Measurements from ENCODE around the gene CARMIL1. TPM values are rescaled to one million over a fixed set of nuclear protein-coding genes. Genes with fewer than 3 reads are reported as not detected.
A peak's percentile ranks its signal among the peaks of the same experiment; 100 is the strongest.

CARMIL1 gene
- total RNA-seq, 1 donor from 2014 or later, result 19.1 TPM

DNA sequence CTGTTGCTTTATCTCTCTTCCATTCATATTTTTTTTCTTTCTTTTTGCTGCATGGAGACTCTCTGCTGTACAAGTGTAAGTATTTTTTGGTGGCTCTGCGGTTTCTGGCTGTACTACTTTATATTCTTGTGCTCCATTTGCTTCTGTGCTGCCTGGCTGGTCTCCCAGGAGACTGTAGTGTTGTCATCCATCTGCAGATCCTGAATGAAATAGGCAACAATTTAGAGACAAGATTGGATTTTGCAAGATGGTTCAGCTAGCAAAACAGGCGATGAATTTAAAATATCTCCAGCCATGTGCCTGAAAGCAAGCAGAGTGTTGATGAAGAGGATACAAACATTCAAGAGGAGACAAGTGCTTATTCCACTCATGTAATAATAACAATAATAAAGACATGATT is 297.7 kb downstream of the CARMIL1 start:
- DNase-seq (ENCODE audit: low read depth), result peak; percentile 49
- no peaks in the 10 kb centered on the region for H3K36me3 ChIP-seq (ENCODE audit: insufficient read depth, low read length)
- Mint-ChIP-seq H3K4me3 (ENCODE audit: unreplicated experiment) (no peak overlapping the region), H3K36me3 (ENCODE audit: low read depth, unreplicated experiment) (peaks cover 2% of the 10 kb centered on the region), H3K9me3 (ENCODE audit: unreplicated experiment) (no peaks in the 10 kb centered on the region), H3K27ac (ENCODE audit: unreplicated experiment) (no peak overlapping the region), H3K27me3 (ENCODE audit: low read depth, unreplicated experiment) (no peaks in the 10 kb centered on the region), H3K4me1 (ENCODE audit: low read depth, unreplicated experiment) (peaks cover 2% of the 10 kb centered on the region)
- H3K79me2 ChIP-seq (ENCODE audit: insufficient read depth, low read length), result no peaks in the 10 kb centered on the region
- no peaks in the 10 kb centered on the region for H4K20me1 ChIP-seq (ENCODE audit: insufficient read depth, low read length)
- H3K9ac ChIP-seq (ENCODE audit: low read length), result no peak overlapping the region
- H3K27ac ChIP-seq (ENCODE audit: low read depth, low read length), result no peak overlapping the region
- no peak overlapping the region for H2AFZ ChIP-seq (ENCODE audit: low read depth, low read length)
- H3K4me1 ChIP-seq (ENCODE audit: insufficient read depth, low read length), result no peaks in the 10 kb centered on the region
- no peak overlapping the region for H3K4me2 ChIP-seq (ENCODE audit: low read length)
- H3K27me3 ChIP-seq (ENCODE audit: insufficient read depth, low read length), result no peaks in the 10 kb centered on the region
- no peak overlapping the region for H3K4me3 ChIP-seq (ENCODE audit: insufficient read depth, low read depth, low read length)
- no peak for TF ChIP-seq EZH2 (IDR thresholded peaks at IDR 0.05; ENCODE audit: insufficient read depth, low read length)
- TF ChIP-seq, protein P1, sequence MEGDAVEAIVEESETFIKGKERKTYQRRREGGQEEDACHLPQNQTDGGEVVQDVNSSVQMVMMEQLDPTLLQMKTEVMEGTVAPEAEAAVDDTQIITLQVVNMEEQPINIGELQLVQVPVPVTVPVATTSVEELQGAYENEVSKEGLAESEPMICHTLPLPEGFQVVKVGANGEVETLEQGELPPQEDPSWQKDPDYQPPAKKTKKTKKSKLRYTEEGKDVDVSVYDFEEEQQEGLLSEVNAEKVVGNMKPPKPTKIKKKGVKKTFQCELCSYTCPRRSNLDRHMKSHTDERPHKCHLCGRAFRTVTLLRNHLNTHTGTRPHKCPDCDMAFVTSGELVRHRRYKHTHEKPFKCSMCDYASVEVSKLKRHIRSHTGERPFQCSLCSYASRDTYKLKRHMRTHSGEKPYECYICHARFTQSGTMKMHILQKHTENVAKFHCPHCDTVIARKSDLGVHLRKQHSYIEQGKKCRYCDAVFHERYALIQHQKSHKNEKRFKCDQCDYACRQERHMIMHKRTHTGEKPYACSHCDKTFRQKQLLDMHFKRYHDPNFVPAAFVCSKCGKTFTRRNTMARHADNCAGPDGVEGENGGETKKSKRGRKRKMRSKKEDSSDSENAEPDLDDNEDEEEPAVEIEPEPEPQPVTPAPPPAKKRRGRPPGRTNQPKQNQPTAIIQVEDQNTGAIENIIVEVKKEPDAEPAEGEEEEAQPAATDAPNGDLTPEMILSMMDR (IDR thresholded peaks at IDR 0.05; ENCODE audit: insufficient read depth, low read depth, low read length), result no peak
- H3K9me3 ChIP-seq (ENCODE audit: insufficient read depth, low read depth, low read length), result no peaks in the 10 kb centered on the region
- FAIRE-seq, result no peak

DNA sequence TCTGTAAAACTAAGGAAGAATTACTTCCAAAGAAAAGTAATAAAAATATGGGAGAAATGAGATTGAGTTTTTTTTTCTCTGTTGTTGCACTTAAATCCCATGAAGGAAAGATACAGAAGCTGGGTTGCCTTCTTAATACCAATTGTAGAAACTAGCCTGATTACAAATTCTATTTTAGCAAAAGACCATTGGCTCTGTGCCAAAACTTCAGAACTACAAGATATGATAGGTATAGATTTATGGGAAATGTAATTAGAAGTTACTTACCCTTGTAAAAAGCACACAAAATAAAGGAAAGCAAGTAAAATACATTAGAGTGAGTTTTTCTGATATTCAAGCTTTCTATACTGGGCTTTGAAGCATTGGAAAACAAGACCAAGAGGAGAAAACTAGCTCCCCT is 299.4 kb downstream of the CARMIL1 start:
- Histone ChIP-seq H3K36me3 (ENCODE audit: insufficient read depth, low read length) (no peaks in the 10 kb centered on the region), H2AFZ (ENCODE audit: low read depth, low read length) (no peak overlapping the region), H3K9ac (ENCODE audit: low read length) (no peak overlapping the region), H3K4me1 (ENCODE audit: insufficient read depth, low read length) (no peaks in the 10 kb centered on the region), H3K4me3 (ENCODE audit: insufficient read depth, low read depth, low read length) (no peak overlapping the region), H4K20me1 (ENCODE audit: insufficient read depth, low read length) (no peaks in the 10 kb centered on the region), H3K27ac (ENCODE audit: low read depth, low read length) (no peak overlapping the region), H3K79me2 (ENCODE audit: insufficient read depth, low read length) (no peaks in the 10 kb centered on the region), H3K9me3 (ENCODE audit: insufficient read depth, low read depth, low read length) (no peaks in the 10 kb centered on the region), H3K27me3 (ENCODE audit: insufficient read depth, low read length) (no peaks in the 10 kb centered on the region), H3K4me2 (ENCODE audit: low read length) (no peak overlapping the region)
- TF ChIP-seq, protein P1 (IDR thresholded peaks at IDR 0.05; ENCODE audit: insufficient read depth, low read depth, low read length), result no peak
- TF ChIP-seq EZH2 (IDR thresholded peaks at IDR 0.05; ENCODE audit: insufficient read depth, low read length), result no peak
- FAIRE-seq (no peak), DNase-seq (ENCODE audit: low read depth) (no peak)
- Mint-ChIP-seq H3K9me3 (ENCODE audit: unreplicated experiment) (no peaks in the 10 kb centered on the region), H3K36me3 (ENCODE audit: low read depth, unreplicated experiment) (peaks cover 5% of the 10 kb centered on the region), H3K4me1 (ENCODE audit: low read depth, unreplicated experiment) (peaks cover 14% of the 10 kb centered on the region), H3K27ac (ENCODE audit: unreplicated experiment) (no peak overlapping the region), H3K4me3 (ENCODE audit: unreplicated experiment) (no peak overlapping the region), H3K27me3 (ENCODE audit: low read depth, unreplicated experiment) (no peaks in the 10 kb centered on the region)

DNA sequence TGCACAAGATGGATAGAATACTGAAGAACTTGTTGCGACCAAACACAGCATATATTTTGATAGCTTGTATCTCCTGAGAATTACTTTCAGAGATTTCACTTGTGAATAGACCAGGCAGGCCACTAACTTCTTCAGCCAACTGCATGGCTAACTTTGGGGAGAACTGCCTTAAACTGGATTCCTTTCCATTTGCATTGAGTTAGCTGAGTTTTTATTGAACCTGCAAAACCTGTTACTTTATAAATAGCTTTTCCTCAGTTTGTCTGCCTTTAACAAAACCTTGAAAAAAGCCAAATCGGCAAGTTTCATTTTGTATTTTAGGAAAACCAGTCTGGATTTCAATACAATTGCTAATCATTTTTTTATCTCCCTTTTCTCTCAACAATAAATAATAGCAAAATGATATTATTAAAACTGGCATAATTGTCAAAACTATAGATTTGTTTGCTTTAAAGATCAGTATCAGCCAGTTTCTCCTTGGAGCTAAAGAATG is 300.3 kb downstream of the CARMIL1 start:
- Histone ChIP-seq H3K9ac (ENCODE audit: low read length) (no peak overlapping the region), H3K27ac (ENCODE audit: low read depth, low read length) (no peak overlapping the region), H3K36me3 (ENCODE audit: insufficient read depth, low read length) (no peaks in the 10 kb centered on the region), H2AFZ (ENCODE audit: low read depth, low read length) (no peak overlapping the region), H3K27me3 (ENCODE audit: insufficient read depth, low read length) (no peaks in the 10 kb centered on the region), H3K9me3 (ENCODE audit: insufficient read depth, low read depth, low read length) (no peaks in the 10 kb centered on the region), H3K4me1 (ENCODE audit: insufficient read depth, low read length) (no peaks in the 10 kb centered on the region), H3K79me2 (ENCODE audit: insufficient read depth, low read length) (no peaks in the 10 kb centered on the region), H4K20me1 (ENCODE audit: insufficient read depth, low read length) (no peaks in the 10 kb centered on the region), H3K4me2 (ENCODE audit: low read length) (no peak overlapping the region), H3K4me3 (ENCODE audit: insufficient read depth, low read depth, low read length) (no peak overlapping the region)
- TF ChIP-seq, protein P1 (IDR thresholded peaks at IDR 0.05; ENCODE audit: insufficient read depth, low read depth, low read length), result no peak
- TF ChIP-seq EZH2 (IDR thresholded peaks at IDR 0.05; ENCODE audit: insufficient read depth, low read length), result no peak
- H3K9me3 Mint-ChIP-seq (ENCODE audit: unreplicated experiment), result no peaks in the 10 kb centered on the region
- H3K27ac Mint-ChIP-seq (ENCODE audit: unreplicated experiment), result no peak overlapping the region
- no peak overlapping the region for H3K4me3 Mint-ChIP-seq (ENCODE audit: unreplicated experiment)
- FAIRE-seq, result no peak
- no peaks in the 10 kb centered on the region for H3K27me3 Mint-ChIP-seq (ENCODE audit: low read depth, unreplicated experiment)
- H3K36me3 Mint-ChIP-seq (ENCODE audit: low read depth, unreplicated experiment), result peaks cover 8% of the 10 kb centered on the region
- no peak for DNase-seq (ENCODE audit: low read depth)
- peaks cover 14% of the 10 kb centered on the region for H3K4me1 Mint-ChIP-seq (ENCODE audit: low read depth, unreplicated experiment)

Measured in astrocyte (in vitro differentiated cells and primary cell).